HepG2 (cell line): Measurements from ENCODE around the gene SUSD3. TPM values are rescaled to one million over a fixed set of nuclear protein-coding genes. Genes with fewer than 3 reads are reported as not detected.

ENCODE experiments used
- ATAC-seq: fragments of 200-7000 bp; cut with Tn5 transposase; 3 replicates; pipeline ENCODE4 v1.9.1; 2020; ENCODE audit warnings: mild to moderate bottlenecking, moderate library complexity
- BruUV-seq: library from RNA; stranded (reverse); fragments of 400-500 nt; replicated peaks from 2 replicates; lab custom pipeline; 2021; lab: Mats Ljungman, UMichigan
- CTCF ChIA-PET: fragments of 300-600 bp; formaldehyde crosslinking; extraction: SDS; loops from one replicate; lab custom pipeline; 2021; ENCODE audit warnings: low total read pairs, inconsistent platforms, low intra/inter-chr PET ratio; lab: Yijun Ruan, JAX
- POLR2A ChIA-PET: fragments of 350-600 bp; sonication (Branson Sonifier 250); formaldehyde crosslinking; loops from one replicate; lab custom pipeline; 2020; ENCODE audit warnings: antibody characterized with exemption, inconsistent platforms; lab: Yijun Ruan, JAX
- DNase-seq: peaks from one replicate; pipeline ENCODE4 v3.0.0-alpha.2; 2015; ENCODE audit warnings: low spot score
- FAIRE-seq: peaks from 3 replicates; lab custom pipeline; 2011; peaks lifted over from hg19 to GRCh38; lab: Jason Lieb, UNC
- H2AFZ ChIP-seq: one replicate; pipeline ENCODE4 v1.6.1; 2011; ENCODE audit warnings: low read length, inconsistent platforms
- H3K27ac ChIP-seq: fragments of 300-600 bp; 3 replicates; pipeline ENCODE4 v1.8.0; 2011; ENCODE audit warnings: mixed run types, mild to moderate bottlenecking, mixed read lengths, low read length, inconsistent platforms; ENCODE audit not compliant: insufficient read depth; ENCODE audit errors: extremely low read length
- H3K27me3 ChIP-seq, 2 experiments: fragments of 200-600 bp in 1 of 2; 2 replicates in 1 of 2; 3 replicates in 1 of 2; pipeline versions ENCODE4 v1.6.0 to v1.8.0; 2011; ENCODE audit warnings: low read length in 2 of 2, mild to moderate bottlenecking in 2 of 2, moderate library complexity in 2 of 2, inconsistent platforms in 1 of 2; ENCODE audit not compliant: insufficient read depth in 2 of 2, control insufficient read depth in 1 of 2
- H3K36me3 ChIP-seq, 2 experiments: fragments of 200-600 bp in 1 of 2; replicated peaks in 1 of 2; 2 replicates in 1 of 2; 3 replicates in 1 of 2; pipeline versions ENCODE4 v1.5.1 to v1.8.0; 2011; ENCODE audit warnings: low read length in 2 of 2, inconsistent platforms in 1 of 2; ENCODE audit not compliant: insufficient read depth in 2 of 2, control insufficient read depth in 1 of 2
- H3K4me1 ChIP-seq: 2 replicates; pipeline ENCODE4 v1.5.1; 2012; ENCODE audit warnings: low read length, inconsistent platforms; ENCODE audit not compliant: insufficient read depth
- H3K4me2 ChIP-seq: 2 replicates; pipeline ENCODE4 v1.6.0; 2011; ENCODE audit warnings: low read depth, low read length, inconsistent platforms
- H3K4me3 ChIP-seq, 3 experiments: fragments of 200-600 bp in 1 of 3; sonication (generic), shearing (Covaris generic) in 1 of 3; replicated peaks in 1 of 3; 2 replicates each; pipeline ENCODE4 v1.5.1; 2011 to 2016; ENCODE audit warnings: low read length in 3 of 3, inconsistent platforms in 2 of 3, low read depth in 2 of 3, mild to moderate bottlenecking in 2 of 3, control low read depth in 1 of 3, mixed read lengths in 1 of 3; ENCODE audit not compliant: insufficient read depth in 1 of 3
- H3K79me2 ChIP-seq: one replicate; pipeline ENCODE4 v1.6.1; 2011; ENCODE audit warnings: low read length, inconsistent platforms; ENCODE audit not compliant: insufficient read depth
- H3K9ac ChIP-seq: 2 replicates; pipeline ENCODE4 v1.6.0; 2011; ENCODE audit warnings: mild to moderate bottlenecking, low read depth, low read length, inconsistent platforms; ENCODE audit not compliant: insufficient read depth
- H3K9me3 ChIP-seq: 2 replicates; pipeline ENCODE4 v1.5.1; 2012; ENCODE audit warnings: mild to moderate bottlenecking, low read length
- H4K20me1 ChIP-seq: 2 replicates; pipeline ENCODE4 v1.6.0; 2011; ENCODE audit warnings: inconsistent platforms, mild to moderate bottlenecking, low read length, moderate library complexity; ENCODE audit not compliant: insufficient read depth
- ATF3 ChIP-seq: sonication (generic); formaldehyde crosslinking; IDR thresholded peaks from 2 replicates; pipeline ENCODE4 v1.4.0; 2020; ENCODE audit warnings: missing genetic modification reagents
- BATF2 ChIP-seq: sonication (generic); formaldehyde crosslinking; IDR thresholded peaks from 2 replicates; pipeline ENCODE4 v1.8.0; 2022; ENCODE audit warnings: mild to moderate bottlenecking, missing genetic modification reagents, moderate library complexity
- CCDC6 ChIP-seq: sonication (generic); formaldehyde crosslinking; IDR thresholded peaks from 2 replicates; pipeline ENCODE4 v1.8.1; 2022; ENCODE audit warnings: mild to moderate bottlenecking, missing genetic modification reagents, moderate library complexity
- CHD2 ChIP-seq: IDR thresholded peaks from 2 replicates; pipeline ENCODE4 v1.6.1; 2011; ENCODE audit warnings: low read depth, low read length, improper control_type of control experiment
- DR1 ChIP-seq: sonication (generic); formaldehyde crosslinking; IDR thresholded peaks from 2 replicates; pipeline ENCODE4 v1.8.0; 2021; ENCODE audit warnings: mild to moderate bottlenecking, missing genetic modification reagents, inconsistent platforms
- FOXK2 ChIP-seq: fragments of 450-650 bp; IDR thresholded peaks from 2 replicates; pipeline ENCODE4 v1.6.1; 2016
- NFKB2 ChIP-seq: sonication (generic); formaldehyde crosslinking; IDR thresholded peaks from 2 replicates; pipeline ENCODE4 v1.4.0; 2020; ENCODE audit warnings: missing genetic modification reagents, borderline replicate concordance
- PCBP2 ChIP-seq: fragments of 200-400 bp; formaldehyde crosslinking; optimal IDR thresholded peaks from 2 replicates; pipeline ENCODE3; 2018; ENCODE audit warnings: low read length, low read depth; ENCODE audit not compliant: poor library complexity, severe bottlenecking
- SRSF9 ChIP-seq: fragments of 200-400 bp; formaldehyde crosslinking; IDR thresholded peaks from 2 replicates; pipeline ENCODE4 v1.6.1; 2018; ENCODE audit warnings: borderline replicate concordance, mild to moderate bottlenecking, low read depth, low read length; ENCODE audit not compliant: insufficient read depth, poor library complexity, severe bottlenecking
- ZNF556 ChIP-seq: sonication (generic); formaldehyde crosslinking; IDR thresholded peaks from 2 replicates; pipeline ENCODE4 v1.4.0; 2020; ENCODE audit warnings: mild to moderate bottlenecking, missing genetic modification reagents, borderline replicate concordance
- ZNF562 ChIP-seq: sonication (generic); formaldehyde crosslinking; IDR thresholded peaks from 2 replicates; pipeline ENCODE4 v1.8.0; 2022; ENCODE audit warnings: missing genetic modification reagents, borderline replicate concordance
- ZSCAN5A ChIP-seq: sonication (generic); formaldehyde crosslinking; IDR thresholded peaks from 2 replicates; pipeline ENCODE4 v1.8.0; 2022; ENCODE audit warnings: mild to moderate bottlenecking, missing genetic modification reagents, borderline replicate concordance
- WGBS: methylation state at CpG from one replicate; pipeline ENCODE4 v1.1.6; 2017; ENCODE audit warnings: low lambda C conversion rate; 5-methylcytosine and 5-hydroxymethylcytosine counted together
- in situ Hi-C: cut with HindIII; loops from 2 replicates; pipeline ENCODE4 v1.10.0; 2017; ENCODE audit warnings: low pct_unique_long_range_greater_than_20kb; ENCODE audit not compliant: extremely low pct_ligation_motif_present
- intact Hi-C: fragments of 100-400 bp; cut with micrococcal nuclease; formaldehyde crosslinking; loops from one replicate; pipeline ENCODE4 v1.10.0; 2022; ENCODE audit not compliant: unreplicated experiment
- polyA plus RNA-seq, 8 experiments: library from polyadenylated mRNA; depleted of rRNA in 3 of 8; stranded (reverse) in 7 of 8; unstranded in 1 of 8; fragments of >200 nt; fragmentation: Illumina TruSeq in 4 of 8; extraction: Trizol in 4 of 8; gene quantifications; 2 replicates each; pipeline versions ENCODE4 v1.2.1 to v1.2.3, GENCODE V29; 2011 to 2016; ENCODE audit warnings: low read depth in 4 of 8, missing spikeins in 1 of 8, mixed read lengths in 1 of 8; ENCODE audit not compliant: insufficient read depth in 1 of 8
- total RNA-seq, 5 experiments: library from RNA; depleted of rRNA; stranded (reverse); fragments of >200 nt; fragmentation: Illumina TruSeq; extraction: Trizol; gene quantifications; 2 replicates each; pipeline ENCODE4 v1.2.3, GENCODE V29; 2016; ENCODE audit warnings: low read depth in 1 of 5

SUSD3 gene
- total and polyA plus RNA-seq, 2 of the 13 experiments (the other 11 are each of a cell fraction or from before 2014, with no cell fraction given): 7.0 to 9.1 TPM

GRCh38 chr9:93081931-93082330 lies 23.4 kb downstream of the SUSD3 start:
- BruUV-seq: no TSS peak
- H2AFZ ChIP-seq: no peak overlapping the region
- peaks cover 7% of the 10 kb centered on the region for H3K4me1 ChIP-seq
- no peak overlapping the region for H3K9ac ChIP-seq
- CTCF ChIA-PET: no interaction called here
- H3K4me2 ChIP-seq: no peak overlapping the region
- no peak overlapping the region for H3K4me3 ChIP-seq
- no peak for ATAC-seq
- no peaks in the 10 kb centered on the region for H3K36me3 ChIP-seq
- in situ Hi-C loops: no loop called here
- H3K9me3 ChIP-seq: no peaks in the 10 kb centered on the region
- 62% methylated on average over 3 of the region's 3 CpGs for WGBS
- no peak for TF ChIP-seq ZSCAN5A (CRISPR knock-in tag)
- no peak for TF ChIP-seq ATF3 (CRISPR knock-in tag)
- no peak for TF ChIP-seq BATF2 (CRISPR knock-in tag)
- no peak for TF ChIP-seq NFKB2 (CRISPR knock-in tag)
- no peak for TF ChIP-seq ZNF556 (CRISPR knock-in tag)
- TF ChIP-seq ZNF562 (CRISPR knock-in tag): no peak
- no peak for TF ChIP-seq SRSF9
- no peak for TF ChIP-seq CCDC6
- no peak for TF ChIP-seq FOXK2
- TF ChIP-seq DR1 (CRISPR knock-in tag): no peak
- TF ChIP-seq CHD2: no peak
- no peak for TF ChIP-seq PCBP2
- TF ChIP-seq, all 625 proteins: peak for 0
- Histone ChIP-seq H4K20me1 (no peaks in the 10 kb centered on the region), H3K27ac (no peak overlapping the region), H3K27me3 (no peaks in the 10 kb centered on the region; a peak in 1 of 5 replicates), H3K79me2 (no peaks in the 10 kb centered on the region)
- intact Hi-C loops: no loop called here
- FAIRE-seq (no peak), DNase-seq (no peak)
- POLR2A ChIA-PET: interaction anchor here (0.7 kb wide), 1 partner anchor 21 kb away, joined by 3 read pairs; no protein-coding TSS in a partner anchor
